Measurements from ENCODE around the gene TIMM9.

Gene TIMM9

DNA sequence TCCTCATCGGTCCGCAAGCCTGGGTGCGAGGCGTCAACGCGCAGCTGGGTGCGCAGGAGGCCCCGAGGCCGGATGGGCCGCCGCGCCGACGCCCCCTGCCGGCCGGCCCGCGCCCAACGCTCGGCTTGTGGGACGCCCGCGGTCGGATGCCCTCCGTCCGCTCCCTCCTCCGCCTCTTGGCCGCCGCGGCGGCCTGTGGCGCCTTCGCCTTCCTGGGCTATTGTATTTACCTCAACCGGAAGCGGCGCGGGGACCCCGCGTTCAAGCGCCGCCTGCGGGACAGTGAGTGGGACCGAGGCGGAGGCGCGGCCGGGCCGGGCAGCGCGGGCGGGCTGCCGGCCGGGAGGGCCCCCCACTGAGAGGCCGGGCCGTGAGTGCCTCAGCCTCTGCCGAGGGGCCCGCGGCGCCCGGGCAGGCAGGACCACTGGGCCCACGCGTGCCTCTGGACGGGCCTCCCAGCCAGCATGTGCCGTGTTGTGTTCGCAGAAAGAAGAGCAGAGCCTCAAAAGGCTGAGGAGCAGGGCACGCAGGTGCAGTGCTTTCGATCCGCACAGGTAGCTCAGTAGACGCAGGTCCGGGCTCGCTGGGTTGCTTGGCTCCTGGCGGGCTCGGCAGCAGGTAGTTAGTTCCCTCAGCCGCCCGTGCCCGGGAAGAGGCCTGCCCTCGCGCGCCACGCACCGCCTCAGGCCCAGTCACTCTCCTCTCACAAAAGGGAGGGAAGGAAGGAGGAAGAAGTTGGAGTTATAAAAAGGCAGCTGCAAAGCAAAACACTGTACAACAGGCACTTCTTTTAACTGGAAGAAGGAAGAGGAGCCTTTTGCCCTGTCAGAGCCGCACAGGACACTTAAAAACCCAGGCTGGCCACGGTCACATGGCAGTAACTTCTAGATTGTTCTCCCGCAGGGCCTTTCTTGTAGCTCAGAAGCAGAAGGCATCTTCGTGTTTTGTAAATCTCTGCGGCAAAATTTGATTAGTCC is 31.2 kb downstream of the TIMM9 start, which contains the start of gene TOMM20L:
Gene TOMM20L (plus strand): TSS at position 119 of the 977 bp plus-strand sequence. CDS start 28 bp downstream, at position 147.
- TF ChIP-seq, protein P1, sequence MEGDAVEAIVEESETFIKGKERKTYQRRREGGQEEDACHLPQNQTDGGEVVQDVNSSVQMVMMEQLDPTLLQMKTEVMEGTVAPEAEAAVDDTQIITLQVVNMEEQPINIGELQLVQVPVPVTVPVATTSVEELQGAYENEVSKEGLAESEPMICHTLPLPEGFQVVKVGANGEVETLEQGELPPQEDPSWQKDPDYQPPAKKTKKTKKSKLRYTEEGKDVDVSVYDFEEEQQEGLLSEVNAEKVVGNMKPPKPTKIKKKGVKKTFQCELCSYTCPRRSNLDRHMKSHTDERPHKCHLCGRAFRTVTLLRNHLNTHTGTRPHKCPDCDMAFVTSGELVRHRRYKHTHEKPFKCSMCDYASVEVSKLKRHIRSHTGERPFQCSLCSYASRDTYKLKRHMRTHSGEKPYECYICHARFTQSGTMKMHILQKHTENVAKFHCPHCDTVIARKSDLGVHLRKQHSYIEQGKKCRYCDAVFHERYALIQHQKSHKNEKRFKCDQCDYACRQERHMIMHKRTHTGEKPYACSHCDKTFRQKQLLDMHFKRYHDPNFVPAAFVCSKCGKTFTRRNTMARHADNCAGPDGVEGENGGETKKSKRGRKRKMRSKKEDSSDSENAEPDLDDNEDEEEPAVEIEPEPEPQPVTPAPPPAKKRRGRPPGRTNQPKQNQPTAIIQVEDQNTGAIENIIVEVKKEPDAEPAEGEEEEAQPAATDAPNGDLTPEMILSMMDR (IDR thresholded peaks at IDR 0.05; ENCODE audit: low read depth, low read length), result peak; percentile 60
- Histone ChIP-seq H3K27ac (no peak within 1 kb of the TSS), H3K27me3 (ENCODE audit: insufficient read depth, low read depth, severe bottlenecking) (no peaks in the 10 kb centered on the region), H3K4me3 (ENCODE audit: low read depth, low read length) (peak within 1 kb of the TSS; percentile 19; the same call in 1 of the 2 replicates), H3K36me3 (no peaks in the 10 kb centered on the region; the same call in 1 of the 2 replicates), H3K9me3 (ENCODE audit: severe bottlenecking) (no peaks in the 10 kb centered on the region)
- peak; percentile 58 for DNase-seq

DNA sequence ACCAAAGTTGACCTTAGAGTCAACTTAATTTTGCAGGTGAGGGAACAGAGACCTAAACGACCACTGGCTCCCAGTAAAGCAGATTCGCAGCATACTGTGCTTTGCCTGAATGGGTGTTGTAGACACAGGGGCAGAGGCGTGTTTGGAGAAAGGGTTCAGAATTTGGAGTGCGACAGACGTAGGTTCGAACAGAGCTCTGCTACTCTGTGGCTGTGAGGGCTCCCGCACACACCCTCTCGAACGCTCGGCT is 31.8 kb downstream of the TIMM9 start:
- Histone ChIP-seq H3K27ac (no peak overlapping the region), H3K4me3 (ENCODE audit: low read depth, low read length) (no peak overlapping the region)

DNA sequence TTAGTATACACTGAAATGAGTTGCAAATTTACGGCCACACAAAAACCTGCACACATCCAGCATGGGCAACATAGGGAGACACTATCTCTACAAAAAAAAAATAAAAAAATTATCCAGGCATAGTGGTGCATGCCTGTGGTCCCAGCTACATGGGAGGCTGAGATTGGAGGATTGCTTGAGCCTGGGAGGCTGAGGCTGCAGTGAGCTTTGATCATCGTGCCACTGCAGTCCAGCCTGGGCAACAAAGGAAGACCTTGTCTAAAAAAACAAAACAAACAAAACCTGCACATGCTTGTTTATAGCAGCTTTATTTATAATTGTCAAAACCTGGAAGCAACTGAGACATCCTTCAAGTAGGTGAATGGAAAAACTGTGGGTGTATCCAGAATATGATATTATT is 36.5 kb downstream of the TIMM9 start:
- Histone ChIP-seq H3K27me3 (ENCODE audit: insufficient read depth, low read depth, severe bottlenecking) (no peaks in the 10 kb centered on the region), H3K27ac (no peak overlapping the region), H3K36me3 (no peaks in the 10 kb centered on the region), H3K9me3 (ENCODE audit: severe bottlenecking) (no peaks in the 10 kb centered on the region), H3K4me3 (ENCODE audit: low read depth, low read length) (no peak overlapping the region)
- TF ChIP-seq, protein P1 (IDR thresholded peaks at IDR 0.05; ENCODE audit: low read depth, low read length), result no peak
- DNase-seq, result no peak

More for the DNA sequence above, 31.8 kb downstream of the TIMM9 start:
- TF ChIP-seq, protein P1 (IDR thresholded peaks at IDR 0.05; ENCODE audit: low read depth, low read length), result no peak
- H3K9me3 ChIP-seq (ENCODE audit: severe bottlenecking), result no peaks in the 10 kb centered on the region
- H3K27me3 ChIP-seq (ENCODE audit: insufficient read depth, low read depth, severe bottlenecking), result no peaks in the 10 kb centered on the region
- DNase-seq, result no peak
- H3K36me3 ChIP-seq, result no peaks in the 10 kb centered on the region; the same call in 1 of the 2 replicates

DNA sequence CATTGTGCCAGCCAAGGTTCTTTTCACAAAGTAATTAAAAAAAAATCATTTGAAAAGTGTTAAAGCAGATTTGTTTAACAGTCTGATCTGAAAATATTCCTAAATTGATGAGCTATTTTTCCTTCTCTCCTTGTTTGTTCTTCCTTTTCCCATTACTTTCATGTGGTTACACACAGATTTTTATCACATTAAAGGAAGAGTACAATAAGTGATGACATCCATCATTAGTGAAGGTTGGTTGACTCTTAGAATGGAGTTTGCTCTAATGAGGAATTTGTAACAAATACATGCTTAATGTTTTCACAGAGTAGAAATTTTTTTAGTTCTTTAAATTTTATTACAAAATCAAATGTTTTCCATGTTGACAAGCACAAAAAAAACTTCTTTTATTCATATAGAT is 50.5 kb downstream of the TIMM9 start:
- Histone ChIP-seq H3K27ac (no peak overlapping the region), H3K9me3 (ENCODE audit: severe bottlenecking) (no peaks in the 10 kb centered on the region), H3K27me3 (ENCODE audit: insufficient read depth, low read depth, severe bottlenecking) (no peaks in the 10 kb centered on the region), H3K4me3 (ENCODE audit: low read depth, low read length) (no peak overlapping the region), H3K36me3 (peaks cover 4% of the 10 kb centered on the region)
- TF ChIP-seq, protein P1 (IDR thresholded peaks at IDR 0.05; ENCODE audit: low read depth, low read length), result no peak
- no peak for DNase-seq

DNA sequence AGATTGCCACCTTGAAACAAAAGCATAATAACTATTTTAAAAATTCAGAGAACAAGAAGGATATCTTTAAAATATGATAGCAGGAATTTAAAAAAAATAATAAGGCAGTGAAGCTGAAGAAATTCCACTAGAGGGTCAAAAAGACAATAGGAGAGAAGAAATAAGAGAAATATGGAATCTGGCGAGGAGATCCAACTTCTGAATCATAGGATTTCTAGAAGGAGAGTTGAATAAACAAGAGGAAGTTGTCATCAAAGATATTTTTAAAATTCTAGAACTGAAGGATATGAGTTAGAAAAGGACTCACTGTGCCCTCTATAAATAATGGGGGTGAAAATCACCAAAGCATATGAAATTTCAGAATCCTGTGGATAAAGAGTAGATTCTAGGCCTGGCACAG is 58.4 kb downstream of the TIMM9 start:
- Histone ChIP-seq H3K27ac (no peak overlapping the region), H3K4me3 (ENCODE audit: low read depth, low read length) (no peak overlapping the region), H3K27me3 (ENCODE audit: insufficient read depth, low read depth, severe bottlenecking) (no peaks in the 10 kb centered on the region), H3K9me3 (ENCODE audit: severe bottlenecking) (no peaks in the 10 kb centered on the region), H3K36me3 (peaks cover 36% of the 10 kb centered on the region)
- DNase-seq, result no peak
- TF ChIP-seq, protein P1 (IDR thresholded peaks at IDR 0.05; ENCODE audit: low read depth, low read length), result no peak

Measured in WERI-Rb-1 (cell line).